EL (cell line): ENCODE results near the gene ATAD3C.
"Not testable (repeated sequence)": the region's sequence is repeated elsewhere in the genome, so short reads cannot be mapped to it uniquely, and the experiment has no call there.

ENCODE experiments used
- DNase-seq: peaks from one replicate; pipeline ENCODE4 v3.0.0-alpha.2; 2016

ATAD3C gene

DNA sequence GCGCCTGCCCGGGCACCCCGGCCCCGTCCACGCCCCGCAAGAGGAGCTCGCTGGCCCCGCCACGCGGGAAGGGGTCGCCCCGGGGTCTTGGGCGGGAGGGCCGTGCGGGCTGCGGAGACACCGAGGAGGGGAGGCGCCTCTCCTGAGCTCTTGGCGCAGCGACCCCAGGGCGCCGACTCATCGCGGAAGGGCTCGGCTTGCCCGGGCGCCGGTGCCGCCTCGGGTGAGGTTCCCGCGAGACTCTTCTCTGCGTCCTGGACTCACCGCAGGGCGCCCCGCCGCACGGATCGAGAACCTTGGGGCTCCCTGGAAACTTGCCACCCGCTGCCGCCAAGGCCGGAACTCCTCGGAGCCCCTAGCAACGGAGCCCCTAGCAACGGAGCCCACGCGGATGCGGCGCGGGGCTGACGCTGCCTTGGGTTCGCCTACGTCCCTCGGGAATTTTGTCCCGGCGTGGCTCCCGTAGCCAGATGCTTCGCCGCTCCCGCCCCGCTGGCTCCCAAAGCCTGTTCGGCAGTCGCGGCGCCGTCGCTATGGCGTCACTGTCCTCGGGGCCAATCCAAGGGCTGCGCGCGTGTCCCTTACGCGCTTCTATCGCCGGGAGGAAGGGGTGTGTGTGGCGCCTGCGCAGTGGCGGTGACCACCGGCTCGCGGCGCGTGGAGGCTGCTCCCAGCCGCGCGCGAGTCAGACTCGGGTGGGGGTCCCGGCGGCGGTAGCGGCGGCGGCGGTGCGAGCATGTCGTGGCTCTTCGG lies 62.2 kb downstream of the ATAD3C start, which contains the start of gene ATAD3A:
ATAD3A (plus strand) TSS at position 630 of the 753 bp plus-strand sequence; CDS start at position 737, 107 bp downstream.
- DNase-seq = peak; percentile 97

- not testable (repeated sequence) for DNase-seq
Observed at GRCh38 chr1:1512425-1512824, 62.9 kb downstream of the ATAD3C start.

- not testable (repeated sequence) for DNase-seq
Observed at GRCh38 chr1:1513675-1514074, 64.2 kb downstream of the ATAD3C start.

GRCh38 chr1:1514376-1514775 lies 64.9 kb downstream of the ATAD3C start:
- DNase-seq = not testable (repeated sequence)

DNA sequence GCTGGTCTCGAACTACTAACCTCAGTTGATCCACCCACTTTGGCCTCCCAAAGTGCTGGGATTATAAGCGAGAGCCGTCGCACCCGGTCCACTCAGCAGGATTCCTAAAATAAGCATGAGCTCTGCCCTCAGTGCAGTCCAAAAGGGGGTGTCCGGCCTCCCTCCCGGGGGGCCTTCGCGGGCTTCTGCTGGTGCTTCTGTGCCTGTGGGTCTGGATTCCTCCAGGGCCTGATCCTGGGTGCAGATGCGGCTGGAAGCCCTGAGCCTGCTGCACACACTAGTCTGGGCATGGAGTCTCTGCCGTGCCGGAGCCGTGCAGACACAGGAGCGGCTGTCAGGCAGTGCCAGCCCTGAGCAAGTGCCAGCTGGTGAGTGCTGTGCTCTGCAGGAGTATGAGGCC lies 67.4 kb downstream of the ATAD3C start:
- not testable (repeated sequence) for DNase-seq

GRCh38 chr1:1517973-1518620 lies 68.6 kb downstream of the ATAD3C start:
- DNase-seq = no peak

DNA sequence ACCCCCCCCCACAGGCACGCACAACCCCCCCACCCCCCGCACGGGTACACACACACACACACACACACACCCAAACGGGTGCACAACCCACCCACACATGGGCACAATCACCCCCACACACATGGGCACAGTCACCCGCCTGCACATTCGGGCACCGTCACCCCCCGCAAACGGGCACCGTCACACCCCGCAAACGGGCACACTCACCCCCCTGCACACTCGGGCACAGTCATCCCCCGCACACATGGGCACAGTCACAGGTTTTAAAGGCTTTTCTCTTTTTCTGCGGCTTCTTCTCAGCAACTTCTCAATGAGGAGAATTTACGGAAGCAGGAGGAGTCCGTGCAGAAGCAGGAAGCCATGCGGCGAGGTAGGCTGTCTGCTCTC lies 69.1 kb downstream of the ATAD3C start:
- not testable (repeated sequence) for DNase-seq
